DMS79 treated with DMSO at 0.1 percent for 48 hours (cell line): Measurements from ENCODE around the gene FOXO1.

ENCODE experiments used
- DNase-seq: peaks from one replicate; lab custom pipeline; 2025; lab: John Stamatoyannopoulos, UW

Gene FOXO1

DNA sequence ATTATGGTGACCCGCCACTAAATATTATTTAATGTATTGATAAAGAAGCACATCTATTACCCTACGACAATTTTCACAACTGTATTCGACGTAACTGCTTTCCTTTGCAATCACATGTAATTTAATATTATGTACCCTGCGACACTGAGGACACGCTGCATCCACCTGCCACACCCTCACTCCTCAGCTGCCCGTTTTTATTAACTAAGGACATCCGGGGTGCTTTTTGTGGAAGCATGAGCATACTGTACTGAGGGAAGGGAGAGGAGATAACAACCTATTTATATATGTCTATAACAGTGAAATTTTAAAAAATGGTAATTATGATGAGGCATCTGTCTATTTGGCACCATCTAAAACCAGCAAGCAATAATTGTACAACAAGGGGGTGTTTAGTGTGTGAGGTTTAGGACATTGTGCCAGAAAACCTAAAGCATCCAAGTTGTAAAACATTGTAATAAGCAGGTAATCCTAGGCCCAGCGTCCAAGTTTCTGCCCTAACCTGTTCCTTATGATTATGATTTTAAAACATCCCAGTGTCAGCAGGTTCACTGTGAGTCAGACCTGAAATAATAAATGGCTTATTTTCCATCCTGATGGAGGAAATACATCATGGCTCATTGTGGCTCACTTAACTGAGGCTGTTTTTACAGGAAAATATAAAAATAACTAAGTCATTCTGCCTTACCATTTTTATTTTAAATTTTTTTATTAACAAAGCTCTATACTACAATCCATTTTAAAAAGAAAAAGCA is 56.3 kb downstream of the FOXO1 start:
- no peak for DNase-seq

DNA sequence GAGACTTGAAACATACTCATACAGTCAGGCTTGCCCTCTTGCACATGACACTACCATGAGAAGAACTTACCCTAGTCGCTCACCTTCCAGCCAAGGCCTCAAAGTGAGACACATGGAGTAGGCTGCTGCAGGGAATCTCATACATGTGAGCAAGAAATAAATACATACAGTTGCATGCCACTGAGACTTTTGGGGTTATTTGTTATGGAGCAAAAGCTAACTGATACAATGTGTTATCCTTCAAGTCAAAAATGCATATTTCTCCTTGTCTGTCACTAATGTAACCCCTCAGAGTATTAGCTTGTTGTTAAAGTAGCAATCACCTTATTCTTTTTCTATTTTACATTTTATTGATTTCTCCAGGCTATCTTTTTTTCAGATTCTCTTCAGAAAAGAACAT is 58.1 kb downstream of the FOXO1 start:
- no peak for DNase-seq

DNA sequence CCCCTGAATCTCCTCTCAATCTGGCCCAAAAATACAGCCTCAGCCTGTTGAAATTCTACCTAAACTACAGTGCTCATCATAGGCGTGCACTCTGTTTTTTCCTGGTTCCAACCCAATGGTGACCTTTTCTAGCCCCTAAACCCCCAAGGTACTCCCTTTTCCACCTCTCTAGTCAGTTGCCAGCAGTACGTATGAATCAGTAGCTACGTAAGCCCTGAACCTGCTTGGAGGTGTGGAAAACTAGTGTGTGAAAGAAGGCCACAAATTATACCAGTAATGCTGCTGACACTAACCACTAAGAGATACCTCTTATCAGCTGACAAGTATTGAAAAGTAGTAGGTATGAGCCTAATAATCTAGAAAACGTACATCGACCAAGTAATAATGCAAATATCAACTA is 60.9 kb downstream of the FOXO1 start:
- no peak for DNase-seq

GRCh38 chr13:40604135-40604534 is 62.3 kb downstream of the FOXO1 start:
- no peak for DNase-seq

DNA sequence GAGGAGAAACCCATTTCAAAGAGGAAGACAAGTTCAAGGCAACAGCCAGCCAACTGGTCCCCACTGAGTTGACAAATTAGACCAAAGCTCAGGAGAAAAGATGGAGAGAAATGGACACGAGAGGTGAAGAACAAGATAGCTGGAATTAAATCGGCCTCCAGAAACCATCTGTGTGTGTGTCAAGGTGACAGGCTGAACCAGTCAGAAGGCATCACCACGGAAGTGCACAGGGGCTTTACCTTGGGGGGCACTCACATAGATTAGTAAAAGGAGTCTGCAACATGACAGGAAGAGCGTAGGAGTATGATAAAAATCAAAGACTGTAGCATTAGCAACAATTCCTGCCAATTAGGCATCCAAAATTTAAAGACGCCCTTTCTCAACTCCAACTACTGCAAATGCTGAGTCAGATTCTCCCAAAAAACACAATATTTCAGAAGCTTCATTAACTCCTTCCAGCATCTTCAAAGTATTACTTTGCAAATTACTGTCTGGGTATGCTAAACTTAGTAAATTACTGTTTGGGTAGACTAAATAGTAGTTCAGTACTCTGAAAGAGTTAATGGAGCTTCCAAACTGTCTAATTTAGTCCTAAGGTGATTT is 66.2 kb downstream of the FOXO1 start:
- no peak for DNase-seq

DNA sequence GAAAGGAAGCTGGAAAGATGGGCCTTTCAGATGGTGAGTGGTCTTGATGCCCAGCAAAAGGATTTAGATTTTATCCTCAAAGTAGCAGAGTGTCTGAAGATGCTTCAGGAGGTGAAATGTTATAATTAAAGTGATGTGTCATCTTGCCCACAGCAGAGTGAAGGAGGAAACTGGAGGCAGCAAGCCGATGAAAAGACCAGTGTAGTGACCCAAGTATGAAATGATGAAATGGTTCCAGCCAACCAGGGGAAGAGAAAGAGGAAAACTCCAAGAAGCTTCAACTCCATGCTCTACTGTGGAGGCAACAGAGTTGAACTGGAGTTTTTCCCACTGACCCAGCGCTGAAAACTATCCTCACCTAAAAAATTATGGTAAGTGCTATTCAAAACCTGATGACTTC is 66.7 kb downstream of the FOXO1 start:
- DNase-seq = no peak

DNA sequence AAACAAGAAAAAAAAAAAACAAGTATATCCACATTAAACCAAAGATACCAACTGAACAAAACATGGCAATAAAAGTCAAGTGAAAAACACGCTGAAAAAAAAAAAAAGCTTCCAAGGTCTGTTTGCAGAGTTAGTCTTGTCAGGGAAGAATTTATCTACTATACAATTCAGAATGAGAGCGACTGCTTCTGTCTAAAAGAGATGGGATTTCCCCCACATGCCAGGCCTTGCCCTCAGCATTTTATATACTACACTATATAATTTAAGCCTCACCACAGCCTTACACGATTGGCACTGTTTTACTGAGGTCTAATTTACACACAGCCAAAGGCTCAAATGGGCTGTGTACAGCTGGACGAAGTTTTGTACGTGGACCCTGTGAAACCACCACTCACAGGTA is 67.3 kb downstream of the FOXO1 start:
- no peak for DNase-seq

DNA sequence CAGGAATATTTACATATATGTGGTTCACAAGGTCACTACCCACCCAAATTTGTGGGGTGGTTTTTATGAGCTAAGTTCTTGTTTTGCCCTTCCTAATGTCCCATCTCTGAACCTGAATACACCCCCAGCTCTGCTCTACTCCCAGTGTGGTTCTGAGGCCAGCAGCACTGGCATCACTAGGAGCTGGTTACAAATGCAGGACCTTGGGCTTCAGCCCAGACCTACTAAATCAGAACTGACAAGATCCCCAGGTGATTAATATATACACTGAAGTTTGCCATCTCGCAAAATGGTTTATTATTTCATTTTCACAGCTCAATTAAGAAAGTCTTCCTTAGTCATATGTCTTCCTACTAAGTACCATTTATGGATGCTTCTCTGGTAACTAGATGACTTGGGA is 67.9 kb downstream of the FOXO1 start:
- DNase-seq = no peak

DNA sequence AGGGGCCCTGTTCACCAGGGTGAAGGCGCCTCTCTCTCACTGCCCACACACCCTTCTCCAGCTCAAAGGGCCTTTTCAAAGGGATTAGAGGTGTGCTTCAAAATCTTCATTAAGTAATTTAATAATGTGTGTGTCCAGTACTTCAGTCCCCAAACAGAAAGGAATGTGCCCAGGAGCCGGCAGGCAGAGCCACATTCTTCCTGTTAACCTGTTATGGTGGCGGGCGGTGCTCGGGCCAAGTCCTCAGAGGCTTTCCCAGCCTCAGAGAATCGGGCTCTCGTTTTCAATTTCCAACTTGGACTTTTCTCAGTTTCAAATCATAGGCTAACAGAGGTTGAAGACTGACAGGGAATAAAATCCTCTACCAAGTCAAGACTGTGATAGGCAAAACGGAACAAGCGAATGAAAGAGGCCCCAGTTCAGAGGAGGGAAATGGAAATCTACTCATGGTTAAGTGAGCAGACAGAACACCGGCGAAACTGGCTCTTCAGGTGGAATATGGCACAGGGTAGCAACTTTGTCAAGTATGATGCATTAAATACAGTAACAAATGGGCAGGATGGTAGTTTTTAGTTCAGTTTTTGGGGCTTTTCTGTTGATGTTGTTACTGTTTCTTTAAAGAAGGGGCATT is 68.6 kb downstream of the FOXO1 start:
- DNase-seq = no peak

DNA sequence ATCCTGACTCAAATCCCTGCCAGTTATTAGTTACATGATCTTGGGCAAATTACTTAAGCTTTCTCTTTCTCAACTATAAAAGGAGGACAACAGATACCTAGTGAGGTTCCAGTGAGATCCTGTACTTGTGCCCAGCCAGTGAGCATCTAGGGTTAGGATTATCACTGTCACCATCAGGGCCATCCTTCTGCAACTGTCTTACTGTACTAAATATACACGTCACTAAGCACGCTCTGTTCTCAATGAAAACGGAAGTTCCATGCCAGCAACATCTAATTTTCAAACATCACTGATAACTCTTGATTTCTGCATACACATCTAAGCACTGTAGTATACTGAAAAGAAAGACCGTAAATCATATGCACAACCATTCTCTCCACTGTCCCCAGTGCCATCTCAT is 70.0 kb downstream of the FOXO1 start:
- no peak for DNase-seq

DNA sequence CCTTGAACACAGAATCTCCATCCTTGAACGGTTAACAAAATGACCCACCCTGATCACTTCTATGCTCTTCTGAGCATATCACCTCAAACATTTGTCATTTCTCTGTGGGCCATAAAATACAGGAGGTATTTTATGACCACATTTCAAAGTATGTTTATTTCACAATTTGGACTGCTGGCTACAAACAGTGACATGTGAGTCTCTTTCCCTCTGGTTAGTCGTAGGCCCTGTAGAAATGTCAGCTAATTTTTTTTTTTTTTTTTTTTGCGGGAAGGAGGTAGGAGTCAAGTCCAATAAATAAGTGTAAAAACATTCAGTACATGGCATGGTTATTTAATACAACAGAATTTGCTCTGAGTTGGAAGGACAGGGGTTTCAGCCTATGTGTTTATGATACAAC is 70.7 kb downstream of the FOXO1 start:
- peak; percentile 11 for DNase-seq

DNA sequence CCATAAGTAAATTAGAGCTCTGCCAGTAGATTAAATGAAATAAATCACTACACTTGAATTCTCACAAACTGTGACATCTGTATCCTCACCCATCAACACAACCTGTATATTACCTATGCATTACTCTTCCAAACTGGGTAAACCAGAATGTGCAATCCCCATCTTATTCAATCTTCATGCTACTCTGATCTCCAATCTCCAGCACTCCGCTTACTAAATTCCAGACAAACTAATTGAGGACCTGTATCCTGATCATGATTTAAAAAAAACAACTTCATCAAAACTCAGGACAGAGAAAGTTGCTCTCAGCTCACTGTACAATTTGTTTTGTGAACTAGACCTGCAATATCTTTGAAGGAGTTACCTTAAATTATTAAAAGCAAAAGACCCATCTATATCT is 74.4 kb downstream of the FOXO1 start:
- no peak for DNase-seq

GRCh38 chr13:40591091-40591490 is 75.3 kb downstream of the FOXO1 start:
- DNase-seq = no peak

- no peak for DNase-seq
These were observed 76.2 kb downstream of the FOXO1 start for GRCh38 chr13:40590112-40590862.

- DNase-seq = no peak
These were observed 76.9 kb downstream of the FOXO1 start for GRCh38 chr13:40589285-40590109.

GRCh38 chr13:40588101-40588500 is 78.3 kb downstream of the FOXO1 start:
- DNase-seq = no peak

- DNase-seq = no peak
These were observed 79.4 kb downstream of the FOXO1 start for GRCh38 chr13:40586886-40587565.

DNA sequence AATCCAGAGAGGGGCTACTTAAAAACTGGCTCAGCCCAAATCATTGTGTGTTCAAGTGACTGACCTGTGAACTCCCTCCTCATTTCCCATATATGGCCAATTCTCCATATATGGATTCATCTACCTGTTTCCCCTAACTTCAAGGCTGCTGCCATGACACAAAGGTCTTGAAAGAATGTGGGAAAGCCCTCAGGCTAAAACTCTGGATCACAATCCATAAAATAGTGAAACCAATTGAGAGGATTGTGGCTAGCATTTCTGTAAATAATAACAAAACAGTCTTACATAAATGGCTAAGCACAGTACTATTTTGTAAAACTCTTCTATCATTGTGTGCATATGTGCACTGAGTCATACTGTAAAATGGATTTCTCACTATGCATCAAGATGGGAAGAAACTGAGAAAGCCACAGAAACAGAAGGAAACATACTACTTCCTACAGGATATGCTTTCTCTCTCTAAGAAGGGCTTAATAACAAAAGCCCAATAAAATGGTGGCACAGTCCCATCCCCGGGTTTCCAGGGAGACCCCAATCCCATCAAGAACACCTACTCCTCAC is 80.5 kb downstream of the FOXO1 start:
- DNase-seq = no peak

DNA sequence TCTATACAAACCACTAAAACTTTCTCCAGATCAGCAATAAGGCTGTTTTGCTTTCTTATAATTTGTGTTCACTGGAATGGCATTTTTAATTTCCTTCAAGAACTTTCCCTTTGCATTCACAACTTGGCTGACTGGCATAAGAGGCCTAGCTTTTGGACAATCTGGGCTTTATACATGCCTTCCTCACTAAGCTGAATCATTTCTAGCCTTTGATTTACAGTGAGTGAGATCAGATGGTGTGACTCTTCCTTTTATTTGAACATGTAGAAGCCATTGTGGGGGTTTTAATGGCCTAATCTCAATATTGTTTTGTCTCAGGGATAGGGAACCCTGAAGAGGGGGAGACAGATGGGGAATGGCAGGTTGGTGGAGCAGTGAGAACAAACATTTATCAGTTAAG is 82.7 kb downstream of the FOXO1 start:
- DNase-seq = no peak

- DNase-seq = no peak
These were observed 83.9 kb downstream of the FOXO1 start for GRCh38 chr13:40582531-40582930.

- no peak for DNase-seq
These were observed 85.2 kb downstream of the FOXO1 start for GRCh38 chr13:40581277-40581579.
